GM23248 (cell line): ENCODE measurements around the gene OSBPL6.

Experiments
- EZH2 ChIP-seq: fragments of 200-600 bp; sonication (generic); IDR thresholded peaks from 2 replicates; pipeline ENCODE4 v1.6.1; 2018; ENCODE audit warnings: antibody characterized with exemption, mild to moderate bottlenecking; ENCODE audit not compliant: insufficient read depth, poor library complexity, severe bottlenecking
- EZH2phosphoT487 ChIP-seq: fragments of 200-600 bp; sonication (generic); IDR thresholded peaks from 2 replicates; pipeline ENCODE4 v1.6.1; 2018; ENCODE audit warnings: antibody characterized with exemption, moderate library complexity, mild to moderate bottlenecking, low read depth; ENCODE audit not compliant: insufficient read depth

DNA sequence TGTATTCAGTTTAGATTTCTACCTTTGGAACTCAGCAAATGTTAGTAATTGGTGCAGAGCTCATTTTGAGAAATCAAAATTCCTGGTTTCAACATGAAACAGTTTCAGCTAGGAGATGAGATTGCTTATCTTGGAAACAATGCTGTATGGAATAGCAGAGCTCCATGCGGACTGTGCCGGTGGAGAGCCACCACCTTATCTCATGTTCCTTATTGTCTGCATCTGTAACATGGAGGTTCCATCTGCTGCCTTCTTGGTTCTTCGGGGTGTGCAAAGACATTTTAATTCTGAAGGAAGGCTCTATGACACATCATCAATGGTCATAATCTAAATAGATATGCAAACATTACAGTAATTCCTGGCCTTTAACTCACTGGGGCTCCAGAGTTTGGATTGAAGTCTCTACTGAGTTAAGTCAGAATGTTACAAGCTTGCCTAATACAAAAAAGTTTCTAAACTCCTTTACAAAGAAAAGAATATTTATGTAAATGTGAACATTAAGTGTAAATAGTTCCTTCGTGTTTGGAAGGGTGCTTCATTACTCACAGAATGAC is 191.4 kb downstream of the OSBPL6 start:
- TF ChIP-seq EZH2phosphoT487 (no peak), EZH2 (no peak)
